D721Med (cell line): ENCODE data around the gene IL1A.
A peak's percentile ranks its signal among the peaks of the same experiment; 100 is the strongest.

Experiments used
- DNase-seq: peaks from one replicate; pipeline ENCODE4 v3.0.0; 2011; ENCODE audit warnings: low spot score; ENCODE audit not compliant: insufficient read length
- FAIRE-seq: peaks from 2 replicates; lab custom pipeline; 2011; peaks lifted over from hg19 to GRCh38; lab: Jason Lieb, UNC
- CTCF ChIP-seq: IDR thresholded peaks from 2 replicates; pipeline ENCODE4 v1.5.1; 2012; ENCODE audit warnings: mild to moderate bottlenecking, control low read depth; ENCODE audit not compliant: insufficient read depth; ENCODE audit errors: missing control alignments

IL1A gene

GRCh38 chr2:112772322-112772721 lies 12.0 kb downstream of the IL1A start:
- DNase-seq = no peak
- FAIRE-seq = no peak
- no peak for TF ChIP-seq CTCF

- no peak for DNase-seq
- FAIRE-seq = no peak
- TF ChIP-seq CTCF = no peak
Measured at GRCh38 chr2:112768432-112768831, 15.9 kb downstream of the IL1A start.

GRCh38 chr2:112767693-112768330 lies 16.5 kb downstream of the IL1A start:
- TF ChIP-seq CTCF = no peak
- FAIRE-seq (no peak), DNase-seq (no peak)

- no peak for DNase-seq
- no peak for TF ChIP-seq CTCF
- FAIRE-seq = no peak
Measured at GRCh38 chr2:112765251-112765650, 19.0 kb downstream of the IL1A start.

GRCh38 chr2:112764071-112765044 lies 19.9 kb downstream of the IL1A start, which contains the start of gene CKAP2L:
Gene CKAP2L, minus strand, starts transcription at chr2:112764609. Its CDS starts 11 bp downstream, at chr2:112764598.
- peak; percentile 92 for DNase-seq
- TF ChIP-seq CTCF = no peak
- no peak for FAIRE-seq

GRCh38 chr2:112762276-112762675 lies 22.0 kb downstream of the IL1A start:
- FAIRE-seq (no peak), DNase-seq (no peak)
- no peak for TF ChIP-seq CTCF
